AG10803 (cell line): Measurements from ENCODE around the gene RASA3.
"Not testable (repeated sequence)": the region's sequence is repeated elsewhere in the genome, so short reads cannot be mapped to it uniquely, and the experiment has no call there.

Source experiments
- DNase-seq: peaks from one replicate; pipeline ENCODE4 v3.0.0; 2010; ENCODE audit warnings: low read depth
- H3K4me3 ChIP-seq: 2 replicates; pipeline ENCODE4 v1.5.1; 2011; ENCODE audit warnings: mild to moderate bottlenecking, low read length, control low read depth
- CTCF ChIP-seq: conservative IDR thresholded peaks from 2 replicates; pipeline ENCODE4 v1.5.1; 2011; ENCODE audit warnings: mild to moderate bottlenecking, low read length, control low read depth, inconsistent platforms

The RASA3 gene

DNA sequence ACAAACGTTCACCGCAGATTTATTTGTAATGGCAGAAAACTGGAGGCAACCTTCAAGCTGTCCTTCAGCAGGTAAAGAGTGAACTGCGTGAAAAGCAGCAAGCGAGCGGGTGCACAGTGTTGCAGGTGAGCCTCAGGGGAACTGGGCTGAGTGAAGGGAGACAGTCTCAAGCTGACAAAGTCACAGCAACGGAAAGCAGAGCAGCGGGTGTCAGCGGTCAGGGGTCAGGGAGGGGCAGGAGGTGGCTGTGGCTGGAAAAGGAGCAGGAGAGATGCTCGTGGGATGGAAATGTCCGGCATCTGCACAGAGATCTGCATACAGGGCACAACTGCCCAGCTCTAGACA, 8.5 kb upstream of the RASA3 start:
- DNase-seq: no peak
- TF ChIP-seq CTCF: no peak
- no peak overlapping the region for H3K4me3 ChIP-seq

GRCh38 chr13:114140131-114140905, 7.9 kb upstream of the RASA3 start:
- H3K4me3 ChIP-seq: no peak overlapping the region
- DNase-seq: no peak
- TF ChIP-seq CTCF: no peak

GRCh38 chr13:114136576-114136975, 4.2 kb upstream of the RASA3 start:
- H3K4me3 ChIP-seq: no peak overlapping the region
- no peak for TF ChIP-seq CTCF
- no peak for DNase-seq

DNA sequence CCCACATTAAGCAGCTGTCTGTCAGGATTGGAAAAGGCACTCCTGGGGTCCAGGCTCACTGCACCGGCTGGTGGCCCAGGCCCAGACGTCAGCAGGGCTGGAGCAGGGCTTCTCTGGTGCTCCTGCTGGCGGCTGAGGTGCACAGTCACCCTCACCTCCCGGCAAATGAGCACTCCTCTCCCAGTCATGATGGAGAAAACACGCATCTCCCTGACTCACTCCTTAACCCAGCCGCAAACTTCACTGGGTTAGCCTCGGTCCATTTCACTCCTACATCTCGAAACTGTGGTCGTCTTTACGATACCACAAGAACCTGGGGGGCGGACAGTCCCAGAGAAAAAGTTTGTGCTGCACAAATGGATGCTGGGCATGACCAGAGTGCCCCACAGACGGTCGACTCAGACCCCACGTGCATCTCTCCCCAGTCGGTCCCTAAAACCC, 3.3 kb upstream of the RASA3 start:
- TF ChIP-seq CTCF: no peak
- no peak for DNase-seq
- H3K4me3 ChIP-seq: no peak overlapping the region

- H3K4me3 ChIP-seq: no peak overlapping the region
- no peak for DNase-seq
- no peak for TF ChIP-seq CTCF
Measured at GRCh38 chr13:114134944-114135610, 2.7 kb upstream of the RASA3 start.

DNA sequence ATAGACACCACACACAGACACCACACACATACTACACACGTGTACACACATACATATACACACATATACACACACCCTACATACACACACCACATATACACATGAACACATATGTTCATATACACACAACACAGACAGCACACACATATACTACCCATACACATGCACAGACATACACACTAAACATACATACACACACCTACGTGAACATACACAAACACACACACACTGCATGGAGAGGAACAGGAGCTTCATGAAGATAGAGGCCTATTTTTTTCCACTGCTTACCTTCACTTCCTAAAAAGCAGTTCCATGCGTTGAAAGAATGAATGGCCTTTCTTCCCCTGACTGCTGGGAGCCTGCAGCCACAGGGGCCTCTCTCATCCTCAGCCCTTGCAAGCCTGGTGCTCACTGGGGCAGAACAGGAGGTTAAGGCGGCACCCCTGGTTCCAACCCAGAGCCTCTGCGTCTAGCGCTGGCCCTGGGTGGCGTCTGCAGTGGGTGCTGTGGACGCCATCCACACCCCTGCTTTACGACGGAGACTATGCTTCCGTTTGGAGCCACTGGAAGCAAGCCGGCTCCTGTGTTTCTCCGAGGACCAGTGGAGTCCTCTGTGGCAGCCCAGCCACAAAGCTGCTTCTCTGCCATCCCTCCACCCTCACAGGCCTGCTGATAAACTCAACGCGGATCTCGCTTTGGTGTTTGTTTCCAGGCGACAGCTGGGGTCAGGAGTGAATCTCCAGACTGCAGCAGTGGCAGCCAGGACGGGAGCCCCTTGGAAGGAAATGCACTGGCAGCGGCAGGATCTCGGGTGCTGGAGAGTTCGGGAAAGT, 1.9 kb upstream of the RASA3 start:
- no peak for DNase-seq
- no peak for TF ChIP-seq CTCF
- no peak overlapping the region for H3K4me3 ChIP-seq

DNA sequence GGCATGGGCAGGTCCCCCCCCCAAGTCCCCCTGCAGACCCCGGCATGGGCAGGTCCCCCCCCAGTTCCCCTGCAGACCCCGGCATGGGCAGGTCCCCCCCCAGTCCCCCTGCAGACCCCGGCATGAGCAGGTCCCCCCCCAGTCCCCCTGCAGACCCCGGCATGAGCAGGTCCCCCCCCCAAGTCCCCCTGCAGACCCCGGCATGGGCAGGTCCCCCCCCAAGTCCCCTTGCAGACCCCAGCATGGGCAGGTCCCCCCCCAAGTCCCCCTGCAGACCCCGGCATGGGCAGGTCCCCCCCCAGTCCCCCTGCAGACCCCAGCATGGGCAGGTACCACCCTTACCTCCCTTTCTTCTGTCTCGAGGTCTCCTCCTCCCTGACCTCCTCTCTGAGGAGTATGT, 1.1 kb upstream of the RASA3 start:
- H3K4me3 ChIP-seq, DNase-seq: not testable (repeated sequence)

DNA sequence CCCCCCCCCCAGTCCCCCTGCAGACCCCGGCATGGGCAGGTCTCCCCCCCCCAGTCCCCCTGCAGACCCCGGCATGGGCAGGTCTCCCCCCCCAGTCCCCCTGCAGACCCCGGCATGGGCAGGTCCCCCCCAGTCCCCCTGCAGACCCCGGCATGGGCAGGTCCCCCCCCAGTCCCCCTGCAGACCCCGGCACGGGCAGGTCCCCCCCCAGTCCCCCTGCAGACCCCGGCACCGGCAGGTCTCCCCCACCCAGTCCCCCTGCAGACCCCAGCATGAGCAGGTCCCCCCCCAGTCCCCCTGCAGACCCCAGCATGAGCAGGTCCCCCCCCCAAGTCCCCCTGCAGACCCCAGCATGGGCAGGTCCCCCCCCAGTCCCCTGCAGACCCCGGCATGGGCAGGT, 703 bp upstream of the RASA3 start:
- not testable (repeated sequence) for H3K4me3 ChIP-seq, DNase-seq
